Liver (tissue), 9 donors: ENCODE measurements around the gene ERC2. TPM values are rescaled to one million over a fixed set of nuclear protein-coding genes. Genes with fewer than 3 reads are reported as not detected.

Experiments used
- DNase-seq: peaks from one replicate; pipeline ENCODE4 v3.0.0-alpha.2; 2017; ENCODE audit warnings: low spot score
- H3K27ac ChIP-seq, 2 donors: one replicate each; pipeline ENCODE4 v1.7.0; 2013; ENCODE audit warnings: inconsistent platforms in 2 of 2, low read length in 2 of 2, control low read depth in 1 of 2, low read depth in 1 of 2, mild to moderate bottlenecking in 1 of 2
- H3K27me3 ChIP-seq, 4 donors: one replicate each; pipeline versions ENCODE4 v1.6.1 to v1.7.0; 2013; ENCODE audit warnings: low read length in 3 of 4, inconsistent platforms in 1 of 4, mild to moderate bottlenecking in 1 of 4, moderate library complexity in 1 of 4; ENCODE audit not compliant: control insufficient read depth in 4 of 4, insufficient read depth in 4 of 4
- H3K36me3 ChIP-seq, 4 donors: one replicate each; pipeline versions ENCODE4 v1.6.1 to v1.7.0; 2013; ENCODE audit warnings: low read length in 3 of 4, mild to moderate bottlenecking in 3 of 4, low read depth in 1 of 4, moderate library complexity in 1 of 4; ENCODE audit not compliant: control insufficient read depth in 4 of 4, insufficient read depth in 3 of 4
- H3K4me1 ChIP-seq, 4 donors: one replicate each; pipeline versions ENCODE4 v1.6.1 to v1.7.0; 2013; ENCODE audit warnings: low read length in 3 of 4, mild to moderate bottlenecking in 3 of 4, moderate library complexity in 1 of 4; ENCODE audit not compliant: control insufficient read depth in 4 of 4, insufficient read depth in 4 of 4
- H3K4me3 ChIP-seq, 3 donors: one replicate each; pipeline versions ENCODE4 v1.6.1 to v1.7.0; 2013; ENCODE audit warnings: low read length in 3 of 3, control low read depth in 1 of 3, low read depth in 1 of 3, mild to moderate bottlenecking in 1 of 3
- H3K9ac ChIP-seq, 2 donors: one replicate each; pipeline ENCODE4 v1.7.0; 2013; ENCODE audit warnings: low read length in 2 of 2, mild to moderate bottlenecking in 2 of 2, moderate library complexity in 2 of 2, control low read depth in 1 of 2, low read depth in 1 of 2
- H3K9me3 ChIP-seq, 4 donors: one replicate each; pipeline versions ENCODE4 v1.6.1 to v1.7.0; 2013; ENCODE audit warnings: low read length in 3 of 4; ENCODE audit not compliant: control insufficient read depth in 4 of 4
- ATF3 ChIP-seq: IDR thresholded peaks from 2 replicates; pipeline ENCODE4 v1.6.1; 2016; ENCODE audit warnings: antibody characterized with exemption
- CTCF ChIP-seq: fragments of 150-350 bp; IDR thresholded peaks from 2 replicates; pipeline ENCODE4 v1.5.1; 2017; ENCODE audit warnings: improper control_type of control experiment, low read depth, low read length; ENCODE audit not compliant: missing input control
- EGR1 ChIP-seq, 2 donors: IDR thresholded peaks; 2 replicates each; pipeline ENCODE4 v1.6.1; 2016 to 2018; ENCODE audit warnings: antibody characterized with exemption in 2 of 2, low read depth in 2 of 2
- FOXA1 ChIP-seq: IDR thresholded peaks from 2 replicates; pipeline ENCODE4 v1.6.1; 2016; ENCODE audit warnings: antibody characterized with exemption
- FOXA2 ChIP-seq: IDR thresholded peaks from 2 replicates; pipeline ENCODE4 v1.6.1; 2016; ENCODE audit warnings: antibody characterized with exemption
- GABPA ChIP-seq, 2 donors: IDR thresholded peaks in 1 of 2; conservative IDR thresholded peaks in 1 of 2; 2 replicates each; pipeline ENCODE4 v1.6.1; 2016; ENCODE audit warnings: antibody characterized with exemption in 2 of 2, mild to moderate bottlenecking in 1 of 2, moderate library complexity in 1 of 2
- HNF4A ChIP-seq, 2 donors: conservative IDR thresholded peaks; 2 replicates each; pipeline ENCODE4 v1.6.1; 2016; ENCODE audit warnings: antibody characterized with exemption in 2 of 2, mild to moderate bottlenecking in 2 of 2
- HNF4G ChIP-seq: IDR thresholded peaks from 2 replicates; pipeline ENCODE4 v1.6.1; 2016; ENCODE audit warnings: antibody characterized with exemption
- JUND ChIP-seq, 2 donors: IDR thresholded peaks; 2 replicates each; pipeline ENCODE4 v1.6.1; 2016; ENCODE audit warnings: antibody characterized with exemption in 2 of 2
- MAX ChIP-seq: IDR thresholded peaks from 2 replicates; pipeline ENCODE4 v1.6.1; 2016; ENCODE audit warnings: antibody characterized with exemption
- NR2F2 ChIP-seq: IDR thresholded peaks from 2 replicates; pipeline ENCODE4 v1.6.1; 2016; ENCODE audit warnings: antibody characterized with exemption
- RAD21 ChIP-seq, 2 donors: IDR thresholded peaks; 2 replicates each; pipeline ENCODE4 v1.6.1; 2016; ENCODE audit warnings: antibody characterized with exemption in 2 of 2, mild to moderate bottlenecking in 2 of 2
- REST ChIP-seq: IDR thresholded peaks from 2 replicates; pipeline ENCODE4 v1.6.1; 2016; ENCODE audit warnings: antibody characterized with exemption, mild to moderate bottlenecking
- RXRA ChIP-seq, 2 donors: IDR thresholded peaks; 2 replicates each; pipeline ENCODE4 v1.6.1; 2017 to 2018; ENCODE audit warnings: antibody characterized with exemption in 2 of 2, mild to moderate bottlenecking in 1 of 2
- SP1 ChIP-seq: IDR thresholded peaks from 2 replicates; pipeline ENCODE4 v1.6.1; 2018; ENCODE audit warnings: antibody characterized with exemption, mild to moderate bottlenecking
- TAF1 ChIP-seq: conservative IDR thresholded peaks from 2 replicates; pipeline ENCODE4 v1.6.1; 2016; ENCODE audit warnings: antibody characterized with exemption, mild to moderate bottlenecking
- YY1 ChIP-seq: IDR thresholded peaks from 2 replicates; pipeline ENCODE4 v1.6.1; 2016; ENCODE audit warnings: antibody characterized with exemption, mild to moderate bottlenecking
- ZBTB33 ChIP-seq: IDR thresholded peaks from 2 replicates; pipeline ENCODE4 v1.6.1; 2016; ENCODE audit warnings: antibody characterized with exemption
- WGBS: extraction: QIAGEN DNeasy Blood & Tissue Kit; methylation state at CpG from one replicate; pipeline ENCODE4 v1.1.7; 2013; 5-methylcytosine and 5-hydroxymethylcytosine counted together
- polyA plus RNA-seq, 2 donors: library from polyadenylated mRNA; stranded (reverse) in 1 of 2; unstranded in 1 of 2; fragments of 200-250 nt in 1 of 2; fragments of >200 nt in 1 of 2; fragmentation: Nextera tagmentation in 1 of 2; extraction: Ambion mirVana in 1 of 2; gene quantifications; one replicate each; pipeline versions ENCODE4 v1.2.1 to v1.2.3, GENCODE V29; 2013 to 2015
- total RNA-seq, 2 donors: library from RNA; depleted of rRNA; stranded (reverse); fragments of >200 nt; gene quantifications; one replicate each; pipeline ENCODE4 v1.2.3, GENCODE V29; 2014
- donor health status: healthy.
- donor health status: healthy.
- donor health status: healthy.
- donor health status: healthy.
- donor health status: healthy.

Gene ERC2
- total and polyA plus RNA-seq, 4 donors = 0.14 to 0.25 TPM; not detected in 2

GRCh38 chr3:55959471-55960080 is 508.7 kb downstream of the ERC2 start:
- H3K9ac ChIP-seq = no peak overlapping the region
- WGBS = 74% methylated on average over 7 of the region's 7 CpGs
- TF ChIP-seq RAD21 (IDR thresholded peaks at IDR 0.05) (no peak), ZBTB33 (no peak), EGR1 (IDR thresholded peaks at IDR 0.05; ENCODE audit: low read depth in 2 of 2) (no peak), GABPA (IDR thresholded peaks at IDR 0.05 in 1 of 2, conservative IDR thresholded peaks at IDR 0.05 in 1 of 2) (no peak)
- H3K27ac ChIP-seq = no peak overlapping the region
- no peaks in the 10 kb centered on the region for H3K36me3 ChIP-seq
- no peaks in the 10 kb centered on the region for H3K27me3 ChIP-seq
- H3K9me3 ChIP-seq = no peaks in the 10 kb centered on the region
- DNase-seq = no peak
- no peaks in the 10 kb centered on the region for H3K4me1 ChIP-seq
- H3K4me3 ChIP-seq = no peak overlapping the region

- Histone ChIP-seq H3K27ac (no peak overlapping the region), H3K9me3 (no peaks in the 10 kb centered on the region), H3K27me3 (no peaks in the 10 kb centered on the region), H3K4me1 (no peaks in the 10 kb centered on the region), H3K9ac (no peak overlapping the region), H3K36me3 (no peaks in the 10 kb centered on the region), H3K4me3 (no peak overlapping the region)
- no peak for TF ChIP-seq HNF4G
- TF ChIP-seq RXRA (IDR thresholded peaks at IDR 0.05) = no peak
- no peak for TF ChIP-seq ATF3
- TF ChIP-seq SP1 = no peak
- no peak for TF ChIP-seq HNF4A (conservative IDR thresholded peaks at IDR 0.05)
- no peak for TF ChIP-seq FOXA1
- TF ChIP-seq CTCF = no peak
- no peak for TF ChIP-seq RAD21 (IDR thresholded peaks at IDR 0.05)
- TF ChIP-seq TAF1 = no peak
- TF ChIP-seq EGR1 (IDR thresholded peaks at IDR 0.05; ENCODE audit: low read depth in 2 of 2) = no peak
- no peak for TF ChIP-seq NR2F2
- no peak for TF ChIP-seq JUND (IDR thresholded peaks at IDR 0.05)
- TF ChIP-seq GABPA (IDR thresholded peaks at IDR 0.05 in 1 of 2, conservative IDR thresholded peaks at IDR 0.05 in 1 of 2) = no peak
- no peak for TF ChIP-seq YY1
- TF ChIP-seq FOXA2 = no peak
- TF ChIP-seq MAX = no peak
- TF ChIP-seq ZBTB33 = no peak
- no peak for TF ChIP-seq REST
- no peak for DNase-seq
- WGBS = 90% methylated on average over 8 of the region's 8 CpGs
Observed at GRCh38 chr3:55958605-55959004, 509.7 kb downstream of the ERC2 start.
